T-helper 2 cell treated with Interferon-gamma antibody and Interleukin-4, amounts not matched to agents 5 μg/mL and 100 μg/mL, for 36 hours (primary cell): ENCODE measurements around the gene SIX6.

ENCODE experiments used
- DNase-seq: peaks from one replicate; pipeline ENCODE4 v3.0.0; 2021; ENCODE audit warnings: low spot score
- H3K27ac Mint-ChIP-seq: one replicate; pipeline ENCODE4 v1.8.0; 2021; ENCODE audit warnings: mild to moderate bottlenecking, mixed read lengths
- H3K27me3 Mint-ChIP-seq: one replicate; pipeline ENCODE4 v1.8.0; 2021; ENCODE audit warnings: low read depth, mixed read lengths
- H3K36me3 Mint-ChIP-seq: one replicate; pipeline ENCODE4 v1.8.0; 2021; ENCODE audit warnings: low read depth, mixed read lengths
- H3K4me1 Mint-ChIP-seq: one replicate; pipeline ENCODE4 v1.8.0; 2021; ENCODE audit warnings: low read depth, mixed read lengths
- H3K4me3 Mint-ChIP-seq: one replicate; pipeline ENCODE4 v1.8.0; 2022; ENCODE audit warnings: mild to moderate bottlenecking, moderate library complexity, mixed read lengths
- H3K9me3 Mint-ChIP-seq: one replicate; pipeline ENCODE4 v1.8.0; 2021; ENCODE audit warnings: mixed read lengths

Gene SIX6

DNA sequence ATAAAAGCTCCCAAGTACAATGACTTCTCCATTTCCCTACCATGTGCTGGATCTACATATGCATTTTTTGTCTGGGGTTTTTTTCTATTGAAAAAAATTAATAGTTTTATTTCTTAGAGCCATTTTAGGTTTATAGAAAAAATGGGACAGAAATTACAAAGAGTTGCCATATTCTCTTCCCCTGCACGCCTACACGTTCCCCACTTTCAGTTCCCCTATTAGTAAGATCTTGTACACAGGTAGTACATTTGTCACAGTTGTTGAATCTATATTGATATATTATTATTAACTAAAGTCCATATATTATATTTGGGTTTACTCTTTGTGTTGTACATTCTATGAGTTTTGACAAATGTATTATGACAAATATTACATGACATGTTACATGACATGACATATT lies 35.7 kb downstream of the SIX6 start:
- no peaks in the 10 kb centered on the region for H3K36me3 Mint-ChIP-seq
- H3K9me3 Mint-ChIP-seq: peaks cover 4% of the 10 kb centered on the region
- no peaks in the 10 kb centered on the region for H3K4me1 Mint-ChIP-seq
- H3K4me3 Mint-ChIP-seq: no peak overlapping the region
- no peak for DNase-seq
- no peak overlapping the region for H3K27ac Mint-ChIP-seq
- peaks cover 7% of the 10 kb centered on the region for H3K27me3 Mint-ChIP-seq

DNA sequence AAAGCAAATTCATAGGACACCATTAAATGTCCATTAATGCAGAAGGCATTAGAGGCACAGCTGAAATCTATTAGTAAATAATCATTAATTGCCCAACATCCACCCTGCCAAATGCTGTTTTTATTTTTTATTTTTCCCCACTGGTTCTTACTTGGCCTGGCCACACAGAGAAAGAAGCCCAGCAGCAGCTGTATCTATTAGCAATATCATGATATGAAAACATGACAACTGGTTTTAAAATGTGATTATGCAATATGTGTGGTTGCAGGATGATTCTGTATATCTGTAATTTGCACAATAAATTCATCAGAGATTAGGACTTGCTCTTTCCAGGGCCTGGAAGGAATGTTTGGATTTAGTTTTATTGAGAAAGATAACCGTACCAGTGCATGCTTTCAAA lies 44.9 kb downstream of the SIX6 start:
- no peak overlapping the region for H3K4me3 Mint-ChIP-seq
- H3K36me3 Mint-ChIP-seq: no peaks in the 10 kb centered on the region
- H3K9me3 Mint-ChIP-seq: no peaks in the 10 kb centered on the region
- H3K4me1 Mint-ChIP-seq: no peaks in the 10 kb centered on the region
- peaks cover 6% of the 10 kb centered on the region for H3K27me3 Mint-ChIP-seq
- DNase-seq: no peak
- no peak overlapping the region for H3K27ac Mint-ChIP-seq

DNA sequence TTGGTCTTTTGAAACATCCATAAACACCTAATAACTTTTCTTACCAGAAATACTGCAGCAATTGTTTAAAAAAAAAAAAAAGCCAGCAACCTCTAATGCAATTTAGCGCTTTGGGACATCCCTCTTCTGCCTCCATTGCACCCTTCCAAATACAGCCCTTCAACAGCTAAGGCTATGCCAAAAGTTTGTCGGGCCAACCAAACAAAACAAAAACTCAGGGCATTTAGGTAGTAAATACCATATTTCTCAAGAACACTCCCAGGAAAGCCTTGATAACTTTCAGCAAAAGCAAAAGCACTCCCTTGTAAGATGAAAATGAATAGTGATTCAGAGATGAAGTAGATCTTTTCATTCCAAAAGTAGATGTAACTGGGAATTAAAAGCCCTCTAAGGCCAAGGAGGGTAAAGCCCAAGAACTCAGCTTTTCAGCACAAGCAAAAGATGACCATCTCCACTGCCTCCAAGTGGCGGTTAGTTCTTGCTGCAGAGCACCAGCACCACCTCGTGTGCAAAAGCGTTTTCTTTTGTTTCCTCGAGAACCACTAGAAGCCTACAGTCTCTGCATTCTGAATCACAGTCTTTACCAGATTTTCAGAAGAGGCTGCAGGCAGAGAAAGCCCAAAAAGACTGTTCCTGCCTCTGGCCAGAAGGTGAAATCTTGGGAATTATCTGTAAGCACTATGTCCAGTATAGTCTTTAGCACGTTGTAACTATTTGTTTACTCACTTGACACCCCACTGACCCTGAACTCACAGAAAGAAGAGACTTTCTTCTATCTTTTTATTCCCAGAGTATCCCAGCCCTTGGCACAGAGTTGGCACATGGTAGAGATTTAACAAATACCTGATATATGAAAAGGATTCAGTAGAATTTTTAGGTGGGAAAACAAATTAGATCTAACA lies 53.1 kb downstream of the SIX6 start:
- peaks cover 12% of the 10 kb centered on the region for H3K27me3 Mint-ChIP-seq
- H3K4me3 Mint-ChIP-seq: no peak overlapping the region
- no peaks in the 10 kb centered on the region for H3K4me1 Mint-ChIP-seq
- no peak overlapping the region for H3K27ac Mint-ChIP-seq
- DNase-seq: no peak
- no peaks in the 10 kb centered on the region for H3K36me3 Mint-ChIP-seq
- no peaks in the 10 kb centered on the region for H3K9me3 Mint-ChIP-seq
